ENCODE results near the gene RAPGEF1. TPM values are rescaled to one million over a fixed set of nuclear protein-coding genes. Genes with fewer than 3 reads are reported as not detected.
A peak's percentile ranks its signal among the peaks of the same experiment; 100 is the strongest.

Gene RAPGEF1
- total RNA-seq, 2 donors from 2014 or later = 59.7 to 73.0 TPM

DNA sequence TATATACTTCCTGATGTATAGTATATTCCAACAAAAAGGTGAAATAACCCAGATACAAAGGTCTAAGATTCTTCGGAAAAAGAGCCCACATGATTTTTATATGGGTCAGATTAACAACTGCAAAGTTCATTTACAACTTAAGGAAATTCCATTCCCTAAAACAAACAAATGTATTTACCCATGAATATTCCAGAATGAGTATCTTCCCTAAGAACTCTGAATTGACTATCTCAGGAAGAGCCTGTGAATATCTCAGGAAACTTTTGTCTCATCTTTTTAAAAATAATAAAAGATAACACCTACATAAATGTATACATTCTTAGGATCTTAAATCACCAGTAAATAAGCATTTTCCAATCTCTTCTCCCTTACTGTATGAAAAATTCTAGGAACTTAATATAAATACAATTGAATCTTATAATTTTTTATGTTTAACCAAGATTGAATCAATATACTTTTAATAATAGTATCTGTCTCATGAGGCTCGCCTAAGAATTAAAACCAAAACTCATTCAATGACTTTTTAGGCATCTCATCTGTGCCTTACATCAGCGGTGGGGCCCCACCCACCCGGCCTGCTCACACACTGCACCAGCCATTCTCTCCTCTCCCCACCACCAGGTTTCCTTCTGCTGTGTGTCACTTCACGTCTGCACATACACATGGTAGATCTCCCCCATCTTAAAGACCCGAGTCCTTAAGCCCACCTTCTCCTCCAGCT, 78.1 kb downstream of the RAPGEF1 start:
- no peak for ATAC-seq (ENCODE audit: insufficient number of reproducible peaks, low FRiP score, low read depth)
- Histone ChIP-seq H3K4me1 (ENCODE audit: control insufficient read depth in 1 of 2, low read depth in 2 of 2) (peaks cover 20 to 39% of the 10 kb centered on the region in 2 donors), H3K36me3 (no peaks in the 10 kb centered on the region), H3K9me3 (no peaks in the 10 kb centered on the region), H3K4me3 (no peak overlapping the region), H3K27me3 (replicated peaks; ENCODE audit: insufficient read depth) (no peaks in the 10 kb centered on the region), H3K27ac (no peak overlapping the region)
- no peak for DNase-seq (ENCODE audit: low spot score)
- TF ChIP-seq, protein P1, sequence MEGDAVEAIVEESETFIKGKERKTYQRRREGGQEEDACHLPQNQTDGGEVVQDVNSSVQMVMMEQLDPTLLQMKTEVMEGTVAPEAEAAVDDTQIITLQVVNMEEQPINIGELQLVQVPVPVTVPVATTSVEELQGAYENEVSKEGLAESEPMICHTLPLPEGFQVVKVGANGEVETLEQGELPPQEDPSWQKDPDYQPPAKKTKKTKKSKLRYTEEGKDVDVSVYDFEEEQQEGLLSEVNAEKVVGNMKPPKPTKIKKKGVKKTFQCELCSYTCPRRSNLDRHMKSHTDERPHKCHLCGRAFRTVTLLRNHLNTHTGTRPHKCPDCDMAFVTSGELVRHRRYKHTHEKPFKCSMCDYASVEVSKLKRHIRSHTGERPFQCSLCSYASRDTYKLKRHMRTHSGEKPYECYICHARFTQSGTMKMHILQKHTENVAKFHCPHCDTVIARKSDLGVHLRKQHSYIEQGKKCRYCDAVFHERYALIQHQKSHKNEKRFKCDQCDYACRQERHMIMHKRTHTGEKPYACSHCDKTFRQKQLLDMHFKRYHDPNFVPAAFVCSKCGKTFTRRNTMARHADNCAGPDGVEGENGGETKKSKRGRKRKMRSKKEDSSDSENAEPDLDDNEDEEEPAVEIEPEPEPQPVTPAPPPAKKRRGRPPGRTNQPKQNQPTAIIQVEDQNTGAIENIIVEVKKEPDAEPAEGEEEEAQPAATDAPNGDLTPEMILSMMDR (IDR thresholded peaks at IDR 0.05) = no peak

DNA sequence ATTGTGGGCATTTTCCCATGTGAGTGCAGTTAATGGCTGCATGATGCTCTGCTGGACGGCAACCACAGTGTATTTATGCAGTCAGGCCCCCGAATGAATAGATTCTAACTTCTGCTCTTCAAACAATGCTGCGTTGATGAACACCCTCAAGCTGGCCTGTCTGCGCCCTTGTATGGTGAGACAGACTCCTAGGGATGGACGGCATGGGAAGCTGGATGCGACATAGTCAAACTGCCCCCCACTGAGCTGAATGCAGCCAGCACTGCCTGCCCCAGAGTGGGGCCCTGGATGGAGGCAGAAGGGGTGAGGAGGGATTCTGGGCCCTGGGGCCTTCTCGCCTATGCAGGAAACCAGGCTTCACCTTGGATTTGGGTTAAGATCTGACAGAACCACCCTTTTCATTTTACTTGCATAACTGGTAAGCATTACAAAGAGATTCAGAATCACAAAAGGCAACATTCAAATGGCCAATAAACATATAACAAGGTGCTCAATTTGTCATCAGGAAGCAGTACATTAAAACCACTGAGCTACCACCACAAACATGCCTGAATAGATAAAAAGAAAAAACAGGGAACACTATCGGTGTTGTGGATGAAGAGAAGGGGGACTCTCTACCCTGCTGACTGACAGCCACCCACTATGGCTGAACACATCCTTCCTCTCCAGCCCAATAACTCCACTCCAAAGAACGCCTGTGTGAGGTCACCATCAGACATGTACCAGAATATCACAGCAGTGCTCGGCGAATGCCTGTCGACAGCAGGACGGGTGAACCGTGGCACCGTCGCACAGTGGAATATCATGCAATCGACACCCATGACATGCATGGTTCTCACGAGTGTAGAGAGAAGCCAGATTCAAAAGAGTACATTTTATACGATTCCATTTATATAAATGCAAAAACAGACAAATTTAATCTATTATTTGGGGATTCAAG, 79.1 kb downstream of the RAPGEF1 start:
- no peaks in the 10 kb centered on the region for H3K36me3 ChIP-seq
- ATAC-seq (ENCODE audit: insufficient number of reproducible peaks, low FRiP score, low read depth) (no peak), DNase-seq (ENCODE audit: low spot score) (no peak)
- H3K4me3 ChIP-seq = no peak overlapping the region
- TF ChIP-seq, protein P1 (IDR thresholded peaks at IDR 0.05) = no peak
- no peaks in the 10 kb centered on the region for H3K27me3 ChIP-seq (replicated peaks; ENCODE audit: insufficient read depth)
- H3K27ac ChIP-seq = no peak overlapping the region
- no peaks in the 10 kb centered on the region for H3K9me3 ChIP-seq
- H3K4me1 ChIP-seq (ENCODE audit: control insufficient read depth in 1 of 2, low read depth in 2 of 2) = peaks cover 20 to 32% of the 10 kb centered on the region in 2 donors

DNA sequence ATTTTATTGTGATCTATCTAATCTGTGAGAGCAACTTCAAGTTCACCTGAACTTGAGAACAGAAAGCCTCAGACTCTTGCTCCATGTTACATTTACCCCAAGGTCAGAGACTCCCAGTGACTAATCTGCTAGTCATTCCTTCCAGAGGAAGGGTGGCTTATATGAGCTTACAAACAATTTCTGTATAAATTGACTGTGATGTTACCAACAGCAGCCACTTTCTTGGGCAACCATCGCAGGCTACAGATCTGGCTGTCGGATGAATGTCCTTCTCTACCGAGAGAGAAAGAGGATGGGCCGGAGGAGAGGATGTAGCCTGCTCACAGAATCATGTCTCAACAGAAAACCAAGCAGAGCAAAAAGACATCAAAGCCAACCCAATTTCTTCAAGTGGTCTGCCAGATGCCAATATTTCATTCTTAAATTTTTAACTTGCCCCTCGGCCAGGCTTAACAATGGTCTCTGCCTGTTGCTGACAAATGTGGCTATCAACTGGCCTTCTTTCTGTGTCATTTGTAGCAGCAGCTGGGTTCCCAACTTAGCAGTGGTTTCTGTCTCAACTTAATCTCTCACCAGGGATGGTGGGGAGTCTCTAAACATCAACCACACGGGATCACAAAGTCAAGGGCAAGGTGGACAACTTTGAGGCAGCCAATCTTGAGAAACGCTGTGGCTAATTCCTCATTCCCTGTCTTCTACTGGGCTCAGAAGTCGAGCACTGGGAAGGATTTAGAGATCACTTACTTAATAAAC, 81.3 kb downstream of the RAPGEF1 start:
- H3K9me3 ChIP-seq = no peaks in the 10 kb centered on the region
- H3K27me3 ChIP-seq (replicated peaks; ENCODE audit: insufficient read depth) = no peaks in the 10 kb centered on the region
- no peaks in the 10 kb centered on the region for H3K36me3 ChIP-seq
- H3K4me1 ChIP-seq (ENCODE audit: control insufficient read depth in 1 of 2, low read depth in 2 of 2) = peaks cover 20 to 46% of the 10 kb centered on the region in 2 donors
- TF ChIP-seq, protein P1 (IDR thresholded peaks at IDR 0.05) = no peak
- no peak overlapping the region for H3K4me3 ChIP-seq
- DNase-seq (ENCODE audit: low spot score) (no peak), ATAC-seq (ENCODE audit: insufficient number of reproducible peaks, low FRiP score, low read depth) (no peak)
- peak overlapping the region; percentile 29 to 52 for H3K27ac ChIP-seq

DNA sequence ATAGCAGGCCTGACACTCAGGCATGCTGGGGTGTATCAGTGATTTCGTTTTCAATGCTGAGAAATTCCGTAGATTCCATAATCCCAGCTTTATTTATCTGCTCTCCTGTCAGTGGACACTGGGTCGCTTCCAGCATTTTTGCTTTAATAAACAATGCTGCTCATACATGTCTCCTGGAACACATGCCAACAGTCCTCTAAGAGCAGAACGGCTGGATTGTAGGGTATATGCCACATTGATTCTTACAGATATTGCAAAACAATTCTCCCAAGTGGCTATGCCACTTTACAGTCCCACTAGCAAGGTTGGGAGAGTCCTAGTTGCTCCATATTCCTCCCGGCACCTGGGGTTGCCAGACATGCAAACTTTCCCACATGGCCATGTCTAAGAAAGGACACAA, 81.9 kb downstream of the RAPGEF1 start:
- peak overlapping the region; percentile 2 to 52 for H3K27ac ChIP-seq

More for the DNA sequence above, 81.9 kb downstream of the RAPGEF1 start:
- no peaks in the 10 kb centered on the region for H3K36me3 ChIP-seq
- TF ChIP-seq, protein P1 (IDR thresholded peaks at IDR 0.05) = no peak
- DNase-seq (ENCODE audit: low spot score) (no peak), ATAC-seq (ENCODE audit: insufficient number of reproducible peaks, low FRiP score, low read depth) (no peak)
- no peaks in the 10 kb centered on the region for H3K9me3 ChIP-seq
- H3K4me3 ChIP-seq = no peak overlapping the region
- no peaks in the 10 kb centered on the region for H3K27me3 ChIP-seq (replicated peaks; ENCODE audit: insufficient read depth)
- H3K4me1 ChIP-seq (ENCODE audit: control insufficient read depth in 1 of 2, low read depth in 2 of 2) = peaks cover 20 to 46% of the 10 kb centered on the region in 2 donors

Data from thoracic aorta (tissue), 2 donors.